A673 (cell line): ENCODE data around the gene FGF21.

ENCODE experiments used
- EZH2 ChIP-seq: fragments of 200-600 bp; sonication (generic); IDR thresholded peaks from 2 replicates; pipeline ENCODE4 v1.6.1; 2017; ENCODE audit warnings: borderline replicate concordance, low read depth, mild to moderate bottlenecking, mixed read lengths, antibody characterized with exemption, low read length; ENCODE audit not compliant: poor library complexity, severe bottlenecking
- TF ChIP-seq, protein P1 (sequence below): fragments of 300-800, 200-600 bp; sonication (generic); conservative IDR thresholded peaks from 2 replicates; pipeline ENCODE4 v1.5.1; 2017; ENCODE audit warnings: low read depth, mild to moderate bottlenecking, antibody characterized with exemption, low read length, moderate library complexity, mixed read lengths

DNA sequence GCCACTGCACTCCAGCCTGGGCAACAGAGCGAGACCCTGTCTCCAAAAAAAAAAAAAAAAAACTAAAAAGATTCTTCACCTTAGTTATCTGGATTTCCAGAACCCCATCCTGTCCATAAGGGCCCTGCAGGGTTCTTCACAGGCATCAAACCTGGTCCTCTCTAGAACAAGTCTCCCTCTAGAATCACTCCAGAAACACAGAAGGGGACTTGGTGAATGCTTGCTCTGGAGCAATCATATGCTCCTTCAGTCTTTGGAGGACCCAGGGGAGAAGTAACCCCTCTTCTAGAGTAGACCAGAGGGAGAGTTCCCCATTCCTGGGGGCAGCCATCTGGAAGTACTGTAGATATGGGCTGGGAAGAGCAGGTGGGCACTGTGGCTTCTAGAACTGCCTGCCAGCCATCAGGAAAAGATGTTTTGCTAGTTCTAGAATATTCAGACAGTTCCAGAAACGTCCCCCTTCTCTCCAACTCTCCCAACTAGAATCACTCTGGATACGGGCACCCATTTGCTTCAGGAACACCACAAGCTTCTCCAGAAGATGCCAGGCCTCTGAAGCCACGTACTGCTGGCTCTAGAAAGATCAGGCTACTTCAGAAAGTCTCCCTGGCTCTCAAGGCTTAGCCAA, 5.6 kb upstream of the FGF21 start:
- TF ChIP-seq EZH2, result no peak
- TF ChIP-seq, protein P1, sequence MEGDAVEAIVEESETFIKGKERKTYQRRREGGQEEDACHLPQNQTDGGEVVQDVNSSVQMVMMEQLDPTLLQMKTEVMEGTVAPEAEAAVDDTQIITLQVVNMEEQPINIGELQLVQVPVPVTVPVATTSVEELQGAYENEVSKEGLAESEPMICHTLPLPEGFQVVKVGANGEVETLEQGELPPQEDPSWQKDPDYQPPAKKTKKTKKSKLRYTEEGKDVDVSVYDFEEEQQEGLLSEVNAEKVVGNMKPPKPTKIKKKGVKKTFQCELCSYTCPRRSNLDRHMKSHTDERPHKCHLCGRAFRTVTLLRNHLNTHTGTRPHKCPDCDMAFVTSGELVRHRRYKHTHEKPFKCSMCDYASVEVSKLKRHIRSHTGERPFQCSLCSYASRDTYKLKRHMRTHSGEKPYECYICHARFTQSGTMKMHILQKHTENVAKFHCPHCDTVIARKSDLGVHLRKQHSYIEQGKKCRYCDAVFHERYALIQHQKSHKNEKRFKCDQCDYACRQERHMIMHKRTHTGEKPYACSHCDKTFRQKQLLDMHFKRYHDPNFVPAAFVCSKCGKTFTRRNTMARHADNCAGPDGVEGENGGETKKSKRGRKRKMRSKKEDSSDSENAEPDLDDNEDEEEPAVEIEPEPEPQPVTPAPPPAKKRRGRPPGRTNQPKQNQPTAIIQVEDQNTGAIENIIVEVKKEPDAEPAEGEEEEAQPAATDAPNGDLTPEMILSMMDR, result no peak
